Epithelial cell of proximal tubule (primary cell): ENCODE measurements around the gene SRGAP1. TPM values are rescaled to one million over a fixed set of nuclear protein-coding genes. Genes with fewer than 3 reads are reported as not detected.
"Not testable (repeated sequence)": the region's sequence is repeated elsewhere in the genome, so short reads cannot be mapped to it uniquely, and the experiment has no call there.

Source experiments
- DNase-seq: peaks from one replicate; pipeline ENCODE4 v3.0.0-alpha.2; 2011; ENCODE audit warnings: low read depth
- H3K4me3 ChIP-seq: 2 replicates; pipeline ENCODE4 v1.5.1; 2011; ENCODE audit warnings: low read depth, mild to moderate bottlenecking, low read length
- CTCF ChIP-seq: conservative IDR thresholded peaks from 2 replicates; pipeline ENCODE4 v1.5.1; 2012; ENCODE audit warnings: low read depth, mild to moderate bottlenecking, low read length
- total RNA-seq: library from RNA; depleted of rRNA; stranded (reverse); fragments of >200 nt; gene quantifications from 2 replicates; pipeline ENCODE4 v1.2.3, GENCODE V29; 2015

The SRGAP1 gene
- total RNA-seq, 1 donor from 2014 or later, result 9.4 TPM

- no peak for DNase-seq
- no peak for TF ChIP-seq CTCF
- no peak overlapping the region for H3K4me3 ChIP-seq
Observed at GRCh38 chr12:64019654-64020053, 175.2 kb downstream of the SRGAP1 start.

- no peak for DNase-seq
- TF ChIP-seq CTCF, result no peak
- H3K4me3 ChIP-seq, result no peak overlapping the region
Observed at GRCh38 chr12:64025174-64025958, 180.9 kb downstream of the SRGAP1 start.

- no peak overlapping the region for H3K4me3 ChIP-seq
- no peak for DNase-seq
- no peak for TF ChIP-seq CTCF
Observed at GRCh38 chr12:64027311-64027710, 182.8 kb downstream of the SRGAP1 start.

GRCh38 chr12:64028541-64028940, 184.0 kb downstream of the SRGAP1 start:
- DNase-seq, result no peak
- no peak for TF ChIP-seq CTCF
- H3K4me3 ChIP-seq, result no peak overlapping the region

- no peak overlapping the region for H3K4me3 ChIP-seq
- no peak for TF ChIP-seq CTCF
- no peak for DNase-seq
Observed at GRCh38 chr12:64029013-64029857, 184.7 kb downstream of the SRGAP1 start.

- no peak overlapping the region for H3K4me3 ChIP-seq
- DNase-seq, result no peak
Observed at GRCh38 chr12:64030155-64030554, 185.7 kb downstream of the SRGAP1 start.

GRCh38 chr12:64034056-64034455, 189.6 kb downstream of the SRGAP1 start:
- not testable (repeated sequence) for H3K4me3 ChIP-seq, DNase-seq

More at GRCh38 chr12:64030155-64030554, 185.7 kb downstream of the SRGAP1 start:
- TF ChIP-seq CTCF, result no peak
